HepG2 (cell line): ENCODE data around the gene ZBTB17. TPM values are rescaled to one million over a fixed set of nuclear protein-coding genes. Genes with fewer than 3 reads are reported as not detected.
A peak's percentile ranks its signal among the peaks of the same experiment; 100 is the strongest.

Experiments
- BHLHE40 ChIP-seq: IDR thresholded peaks from 2 replicates; pipeline ENCODE4 v1.6.1; 2011; ENCODE audit warnings: low read length, improper control_type of control experiment
- HDAC1 ChIP-seq: sonication (generic); formaldehyde crosslinking; IDR thresholded peaks from 2 replicates; pipeline ENCODE4 v1.5.1; 2020; ENCODE audit warnings: mild to moderate bottlenecking, missing genetic modification reagents
- HOXA7 ChIP-seq: sonication (generic); formaldehyde crosslinking; IDR thresholded peaks from 2 replicates; pipeline ENCODE4 v1.8.1; 2022; ENCODE audit warnings: mild to moderate bottlenecking, missing genetic modification reagents, moderate library complexity
- MAF1 ChIP-seq: sonication (generic); formaldehyde crosslinking; IDR thresholded peaks from 2 replicates; pipeline ENCODE4 v1.5.0; 2020; ENCODE audit warnings: missing genetic modification reagents, borderline replicate concordance
- MXI1 ChIP-seq: IDR thresholded peaks from 3 replicates; pipeline ENCODE4 v1.6.1; 2012; ENCODE audit warnings: low read depth, low read length, inconsistent platforms, borderline replicate concordance
- NFYB ChIP-seq: sonication (generic); formaldehyde crosslinking; IDR thresholded peaks from 2 replicates; pipeline ENCODE4 v1.4.0; 2020; ENCODE audit warnings: missing genetic modification reagents
- NFYC ChIP-seq: IDR thresholded peaks from 2 replicates; pipeline ENCODE4 v1.6.1; 2016; ENCODE audit warnings: missing genetic modification reagents, missing compliant biosample characterization
- NKX3-1 ChIP-seq: sonication (generic); formaldehyde crosslinking; IDR thresholded peaks from 2 replicates; pipeline ENCODE4 v1.5.0; 2020; ENCODE audit warnings: missing genetic modification reagents
- PHF5A ChIP-seq: IDR thresholded peaks from one replicate; pipeline ENCODE4 v1.6.1; 2018; ENCODE audit warnings: low read depth, missing genetic modification reagents; ENCODE audit not compliant: unreplicated experiment
- SALL1 ChIP-seq: sonication (generic); formaldehyde crosslinking; IDR thresholded peaks from 2 replicates; pipeline ENCODE4 v1.8.0; 2022; ENCODE audit warnings: mild to moderate bottlenecking, missing genetic modification reagents
- SP1 ChIP-seq, 2 experiments: fragments of 450-650 bp in 1 of 2; sonication (generic) in 1 of 2; formaldehyde crosslinking in 1 of 2; IDR thresholded peaks; 2 replicates each; pipeline versions ENCODE4 v1.4.0 to v1.6.1; 2016 to 2020; ENCODE audit warnings: missing genetic modification reagents in 1 of 2
- SPEN ChIP-seq: sonication (generic); formaldehyde crosslinking; IDR thresholded peaks from 2 replicates; pipeline ENCODE4 v1.5.1; 2020; ENCODE audit warnings: low read depth, mild to moderate bottlenecking, missing genetic modification reagents
- STAT5B ChIP-seq: sonication (generic); formaldehyde crosslinking; IDR thresholded peaks from 2 replicates; pipeline ENCODE4 v1.4.0; 2020; ENCODE audit warnings: missing genetic modification reagents
- ZBTB42 ChIP-seq: sonication (generic); formaldehyde crosslinking; IDR thresholded peaks from 2 replicates; pipeline ENCODE4 v1.5.0; 2020; ENCODE audit warnings: mild to moderate bottlenecking, missing genetic modification reagents
- ZBTB7B ChIP-seq: sonication (generic); formaldehyde crosslinking; IDR thresholded peaks from 2 replicates; pipeline ENCODE4 v1.4.0; 2020; ENCODE audit warnings: missing genetic modification reagents
- ZFP41 ChIP-seq: sonication (generic); formaldehyde crosslinking; IDR thresholded peaks from 2 replicates; pipeline ENCODE4 v1.4.0; 2020; ENCODE audit warnings: mild to moderate bottlenecking, missing genetic modification reagents, borderline replicate concordance
- ZNF121 ChIP-seq: sonication (generic); formaldehyde crosslinking; IDR thresholded peaks from 2 replicates; pipeline ENCODE4 v1.5.0; 2020; ENCODE audit warnings: mild to moderate bottlenecking, missing genetic modification reagents
- ZNF207 ChIP-seq: fragments of 450-650 bp; IDR thresholded peaks from 2 replicates; pipeline ENCODE4 v1.6.1; 2016; ENCODE audit warnings: antibody characterized with exemption, borderline replicate concordance
- ZNF446 ChIP-seq: sonication (generic); formaldehyde crosslinking; IDR thresholded peaks from 2 replicates; pipeline ENCODE4 v1.5.0; 2020; ENCODE audit warnings: mild to moderate bottlenecking, missing genetic modification reagents
- ZNF468 ChIP-seq: sonication (generic); formaldehyde crosslinking; IDR thresholded peaks from 2 replicates; pipeline ENCODE4 v1.8.0; 2022; ENCODE audit warnings: mild to moderate bottlenecking, moderate library complexity, missing genetic modification reagents
- ZNF547 ChIP-seq: sonication (generic); formaldehyde crosslinking; IDR thresholded peaks from 2 replicates; pipeline ENCODE4 v1.5.1; 2020; ENCODE audit warnings: mild to moderate bottlenecking, missing genetic modification reagents
- ZNF660 ChIP-seq: sonication (generic); formaldehyde crosslinking; IDR thresholded peaks from 2 replicates; pipeline ENCODE4 v1.5.1; 2020; ENCODE audit warnings: mild to moderate bottlenecking, low read depth, missing genetic modification reagents, borderline replicate concordance
- ZSCAN30 ChIP-seq: sonication (generic); formaldehyde crosslinking; IDR thresholded peaks from 2 replicates; pipeline ENCODE4 v1.5.0; 2020; ENCODE audit warnings: mild to moderate bottlenecking, missing genetic modification reagents
- polyA plus RNA-seq, 8 experiments: library from polyadenylated mRNA; depleted of rRNA in 3 of 8; stranded (reverse) in 7 of 8; unstranded in 1 of 8; fragments of >200 nt; fragmentation: Illumina TruSeq in 4 of 8; extraction: Trizol in 4 of 8; gene quantifications; 2 replicates each; pipeline versions ENCODE4 v1.2.1 to v1.2.3, GENCODE V29; 2011 to 2016; ENCODE audit warnings: low read depth in 4 of 8, missing spikeins in 1 of 8, mixed read lengths in 1 of 8; ENCODE audit not compliant: insufficient read depth in 1 of 8
- total RNA-seq, 5 experiments: library from RNA; depleted of rRNA; stranded (reverse); fragments of >200 nt; fragmentation: Illumina TruSeq; extraction: Trizol; gene quantifications; 2 replicates each; pipeline ENCODE4 v1.2.3, GENCODE V29; 2016; ENCODE audit warnings: low read depth in 1 of 5
- TF ChIP-seq, protein P1 (sequence below): sonication (generic); formaldehyde crosslinking; IDR thresholded peaks from 2 replicates; pipeline ENCODE4 v1.9.0; 2021; ENCODE audit warnings: missing genetic modification reagents, borderline replicate concordance
- TF ChIP-seq, protein P2 (sequence below): sonication (generic); formaldehyde crosslinking; IDR thresholded peaks from 2 replicates; pipeline ENCODE4 v1.4.0; 2020; ENCODE audit warnings: missing genetic modification reagents, borderline replicate concordance

ZBTB17 gene
- total and polyA plus RNA-seq, 2 of the 13 experiments (the other 11 are each of a cell fraction or from before 2014, with no cell fraction given) = 16.7 to 17.0 TPM

DNA sequence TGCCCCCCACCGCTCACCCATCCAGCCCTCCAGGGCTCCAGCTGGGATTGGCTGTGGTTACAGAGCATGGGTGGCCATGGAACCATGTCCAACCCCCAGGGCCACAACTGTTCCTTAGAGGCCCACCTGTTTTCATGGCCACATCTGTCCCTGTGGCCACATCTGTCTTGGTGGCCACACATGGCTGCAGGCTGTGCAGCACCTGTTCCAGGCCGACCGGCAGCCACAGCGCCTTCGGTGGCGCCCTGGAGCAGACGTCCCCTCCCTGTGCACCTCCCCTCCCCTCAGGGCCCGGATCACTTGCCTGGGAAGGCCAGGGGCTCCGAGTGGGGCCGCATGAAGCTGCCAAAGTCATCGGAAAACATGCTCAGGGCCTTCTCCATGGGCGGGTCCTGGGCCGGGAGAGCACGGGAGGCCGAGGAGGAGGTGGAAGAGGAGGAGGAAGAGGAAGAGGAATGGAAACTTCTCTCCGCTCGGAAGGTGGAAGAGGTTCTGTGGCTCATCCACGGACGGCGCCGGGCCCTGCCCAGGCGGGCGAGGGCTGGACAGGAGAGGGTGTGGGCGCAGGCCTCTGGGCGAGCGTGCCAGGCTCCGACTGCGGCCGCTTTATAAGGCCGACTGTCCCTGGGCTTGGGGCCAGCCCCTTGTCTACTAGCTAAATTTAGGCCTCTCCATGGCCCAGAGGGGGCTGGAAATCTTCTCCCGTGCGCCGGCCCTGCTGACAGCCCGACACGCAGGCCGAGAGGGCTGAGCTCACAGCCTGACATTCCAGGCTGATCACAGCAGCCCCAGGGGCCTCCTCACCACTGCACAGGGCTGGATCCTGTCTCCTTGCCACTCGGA lies 41.8 kb upstream of the ZBTB17 start, which contains the start of gene HSPB7 (continued):
- TF ChIP-seq NFYC (no peak), ZNF446 (CRISPR knock-in tag) (no peak), HOXA7 (CRISPR knock-in tag) (no peak), ZBTB42 (CRISPR knock-in tag) (0 out of 2 replicates have a peak, but pooled peaks have one; percentile 88), NKX3-1 (CRISPR knock-in tag) (no peak), STAT5B (CRISPR knock-in tag) (no peak), ZBTB7B (CRISPR knock-in tag) (no peak), BHLHE40 (no peak), NFYB (CRISPR knock-in tag) (no peak), ZNF121 (no peak), PHF5A (CRISPR knock-in tag) (no peak), HDAC1 (CRISPR knock-in tag) (peak; percentile 51), MXI1 (no peak), SPEN (no peak), ZNF547 (CRISPR knock-in tag) (no peak), ZNF207 (no peak), MAF1 (no peak), SALL1 (CRISPR knock-in tag) (peak; percentile 42), SP1 (IDR thresholded peaks at IDR 0.05) (no peak), SP1 (CRISPR knock-in tag; IDR thresholded peaks at IDR 0.05) (0 out of 2 replicates have a peak, but pooled peaks have one; percentile 24), ZSCAN30 (CRISPR knock-in tag) (no peak), ZNF468 (CRISPR knock-in tag) (no peak), ZNF660 (CRISPR knock-in tag) (no peak), ZFP41 (CRISPR knock-in tag) (no peak)
- TF ChIP-seq, protein P1, sequence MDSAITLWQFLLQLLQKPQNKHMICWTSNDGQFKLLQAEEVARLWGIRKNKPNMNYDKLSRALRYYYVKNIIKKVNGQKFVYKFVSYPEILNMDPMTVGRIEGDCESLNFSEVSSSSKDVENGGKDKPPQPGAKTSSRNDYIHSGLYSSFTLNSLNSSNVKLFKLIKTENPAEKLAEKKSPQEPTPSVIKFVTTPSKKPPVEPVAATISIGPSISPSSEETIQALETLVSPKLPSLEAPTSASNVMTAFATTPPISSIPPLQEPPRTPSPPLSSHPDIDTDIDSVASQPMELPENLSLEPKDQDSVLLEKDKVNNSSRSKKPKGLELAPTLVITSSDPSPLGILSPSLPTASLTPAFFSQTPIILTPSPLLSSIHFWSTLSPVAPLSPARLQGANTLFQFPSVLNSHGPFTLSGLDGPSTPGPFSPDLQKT (CRISPR knock-in tag) = no peak
- TF ChIP-seq, protein P2, sequence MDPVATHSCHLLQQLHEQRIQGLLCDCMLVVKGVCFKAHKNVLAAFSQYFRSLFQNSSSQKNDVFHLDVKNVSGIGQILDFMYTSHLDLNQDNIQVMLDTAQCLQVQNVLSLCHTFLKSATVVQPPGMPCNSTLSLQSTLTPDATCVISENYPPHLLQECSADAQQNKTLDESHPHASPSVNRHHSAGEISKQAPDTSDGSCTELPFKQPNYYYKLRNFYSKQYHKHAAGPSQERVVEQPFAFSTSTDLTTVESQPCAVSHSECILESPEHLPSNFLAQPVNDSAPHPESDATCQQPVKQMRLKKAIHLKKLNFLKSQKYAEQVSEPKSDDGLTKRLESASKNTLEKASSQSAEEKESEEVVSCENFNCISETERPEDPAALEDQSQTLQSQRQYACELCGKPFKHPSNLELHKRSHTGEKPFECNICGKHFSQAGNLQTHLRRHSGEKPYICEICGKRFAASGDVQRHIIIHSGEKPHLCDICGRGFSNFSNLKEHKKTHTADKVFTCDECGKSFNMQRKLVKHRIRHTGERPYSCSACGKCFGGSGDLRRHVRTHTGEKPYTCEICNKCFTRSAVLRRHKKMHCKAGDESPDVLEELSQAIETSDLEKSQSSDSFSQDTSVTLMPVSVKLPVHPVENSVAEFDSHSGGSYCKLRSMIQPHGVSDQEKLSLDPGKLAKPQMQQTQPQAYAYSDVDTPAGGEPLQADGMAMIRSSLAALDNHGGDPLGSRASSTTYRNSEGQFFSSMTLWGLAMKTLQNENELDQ = no peak
